Neural progenitor cell (in vitro differentiated cells): ENCODE results near the gene RAB8B.

Source experiments
- CTCF ChIP-seq: fragments of 200-600 bp; sonication (generic); IDR thresholded peaks from 2 replicates; pipeline ENCODE4 v1.5.1; 2017; ENCODE audit warnings: antibody characterized with exemption, mild to moderate bottlenecking
- EZH2phosphoT487 ChIP-seq: fragments of 200-600 bp; sonication (generic); IDR thresholded peaks from 2 replicates; pipeline ENCODE4 v1.6.1; 2017; ENCODE audit warnings: antibody characterized with exemption

GRCh38 chr15:63264688-63265293, 75.4 kb downstream of the RAB8B start:
- TF ChIP-seq EZH2phosphoT487 (no peak), CTCF (no peak)
